IPS DF 6.9 (cell line): ENCODE measurements around the gene INPP5F.

Experiments used
- DNase-seq: peaks from one replicate; pipeline ENCODE4 v3.0.0-alpha.2; 2013; ENCODE audit warnings: low read depth, low spot score
- H3K27ac ChIP-seq: one replicate; pipeline ENCODE4 v1.5.1; 2013; ENCODE audit warnings: low read length, control low read depth
- H3K27me3 ChIP-seq: 2 replicates; pipeline ENCODE4 v1.6.1; 2013; ENCODE audit warnings: mild to moderate bottlenecking, low read length; ENCODE audit not compliant: control insufficient read depth, insufficient read depth
- H3K36me3 ChIP-seq: 2 replicates; pipeline ENCODE4 v1.6.1; 2013; ENCODE audit warnings: low read length; ENCODE audit not compliant: control insufficient read depth, insufficient read depth
- H3K4me1 ChIP-seq: 2 replicates; pipeline ENCODE4 v1.6.1; 2013; ENCODE audit warnings: low read length; ENCODE audit not compliant: control insufficient read depth, insufficient read depth
- H3K4me3 ChIP-seq: 2 replicates; pipeline ENCODE4 v1.5.1; 2013; ENCODE audit warnings: mild to moderate bottlenecking, low read length
- H3K9me3 ChIP-seq: 2 replicates; pipeline ENCODE4 v1.6.1; 2013; ENCODE audit warnings: low read length, inconsistent platforms; ENCODE audit not compliant: control insufficient read depth, insufficient read depth
- WGBS: extraction: QIAGEN DNeasy Blood & Tissue Kit; methylation state at CpG from one replicate; pipeline ENCODE4 v1.1.7; 2013; ENCODE audit warnings: mixed read lengths, missing lambda C conversion rate; ENCODE audit not compliant: insufficient read length, insufficient coverage; 5-methylcytosine and 5-hydroxymethylcytosine counted together

The INPP5F gene

DNA sequence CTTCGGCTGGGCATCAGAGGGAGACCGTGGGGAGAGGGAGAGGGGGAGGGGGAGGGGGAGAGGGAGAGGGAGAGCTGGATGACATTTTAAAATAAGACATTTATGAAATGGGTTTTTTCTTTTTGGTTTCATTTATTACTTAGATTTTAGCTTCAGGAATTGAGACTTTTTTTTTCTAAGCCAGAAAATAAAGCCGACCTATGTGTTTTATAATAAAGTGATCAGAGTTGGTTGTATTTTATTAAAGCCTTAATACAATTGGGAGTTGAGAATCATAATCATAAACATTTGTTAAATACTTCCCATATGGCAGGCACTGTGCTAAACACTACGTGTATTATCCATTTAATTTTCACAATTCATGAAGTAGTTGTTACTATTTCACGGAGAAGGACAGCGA, 70.2 kb downstream of the INPP5F start:
- Histone ChIP-seq H3K36me3 (no peaks in the 10 kb centered on the region), H3K4me3 (no peak overlapping the region), H3K4me1 (no peaks in the 10 kb centered on the region), H3K9me3 (no peaks in the 10 kb centered on the region), H3K27me3 (no peaks in the 10 kb centered on the region), H3K27ac (no peak overlapping the region)
- DNase-seq, result no peak
- WGBS, result no CpG with 5 or more reads among the region's 6 CpGs

DNA sequence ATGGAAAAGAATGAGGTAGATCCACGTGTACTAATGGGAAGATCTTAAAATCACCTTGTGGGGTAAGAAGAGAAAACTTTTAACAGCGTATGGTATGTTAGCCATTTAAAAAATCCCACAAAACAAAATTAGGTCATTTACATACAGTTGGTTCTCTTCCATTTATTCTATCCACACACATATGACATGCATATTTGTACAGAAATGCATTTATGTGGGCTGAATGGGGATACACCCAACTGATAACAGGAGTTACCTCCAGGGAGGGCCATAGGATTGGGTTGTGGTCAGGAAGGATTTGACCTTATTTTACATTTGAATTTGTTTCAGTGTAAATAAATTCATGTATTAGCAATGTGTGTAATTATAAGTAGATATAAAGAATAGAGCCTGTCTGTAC, 75.3 kb downstream of the INPP5F start:
- Histone ChIP-seq H3K9me3 (no peaks in the 10 kb centered on the region), H3K4me1 (no peaks in the 10 kb centered on the region), H3K36me3 (no peaks in the 10 kb centered on the region), H3K27ac (no peak overlapping the region), H3K4me3 (no peak overlapping the region), H3K27me3 (no peaks in the 10 kb centered on the region)
- WGBS, result no CpG with 5 or more reads among the region's 2 CpGs
- DNase-seq, result no peak

DNA sequence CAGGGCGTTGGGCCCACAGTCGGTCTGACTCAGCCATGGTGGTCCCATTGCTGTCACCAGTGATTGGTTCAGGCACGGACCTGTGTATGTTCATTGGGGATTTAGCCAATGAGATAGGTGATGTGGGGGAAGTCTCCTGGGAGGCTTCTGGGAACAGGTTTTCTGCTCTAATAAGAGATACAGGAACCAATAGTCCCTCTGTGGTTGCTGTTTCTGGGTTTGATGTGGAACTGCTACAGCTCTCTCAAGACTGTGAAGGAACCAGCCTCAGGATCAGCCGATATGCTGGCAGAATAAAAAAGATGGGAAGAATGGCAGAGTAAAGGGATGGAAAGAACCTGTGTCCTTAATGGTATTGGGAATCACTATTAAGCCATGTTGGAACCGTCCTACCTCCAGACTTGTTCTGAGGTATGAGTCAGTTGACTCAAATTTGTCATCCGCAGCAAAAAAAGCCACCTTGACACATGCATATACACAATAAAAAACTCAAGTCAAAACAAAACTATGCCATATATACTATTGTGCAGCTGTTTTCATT, 76.2 kb downstream of the INPP5F start:
- Histone ChIP-seq H3K4me1 (no peaks in the 10 kb centered on the region), H3K27me3 (no peaks in the 10 kb centered on the region), H3K9me3 (no peaks in the 10 kb centered on the region), H3K4me3 (no peak overlapping the region), H3K36me3 (no peaks in the 10 kb centered on the region), H3K27ac (no peak overlapping the region)
- no CpG with 5 or more reads among the region's 6 CpGs for WGBS
- no peak for DNase-seq

DNA sequence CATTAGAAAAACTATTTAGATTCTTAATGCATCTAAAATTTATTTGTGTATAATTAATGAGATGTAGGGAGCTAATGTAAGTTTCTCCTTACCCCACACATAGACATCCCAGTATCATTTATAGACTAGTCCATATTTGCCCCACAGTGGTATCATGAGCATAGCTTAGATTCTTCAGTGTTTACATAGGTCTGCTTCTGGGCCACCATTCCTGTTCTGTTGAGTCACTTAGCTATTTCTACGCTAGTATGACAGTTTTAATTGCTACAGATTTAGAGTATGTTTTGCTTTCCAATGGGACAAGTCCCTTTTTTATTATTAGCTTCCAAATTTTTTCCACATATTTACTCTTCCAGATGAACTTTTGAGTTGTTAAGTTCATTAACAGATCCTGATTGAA, 77.4 kb downstream of the INPP5F start:
- Histone ChIP-seq H3K4me3 (no peak overlapping the region), H3K27me3 (no peaks in the 10 kb centered on the region), H3K9me3 (no peaks in the 10 kb centered on the region), H3K36me3 (no peaks in the 10 kb centered on the region), H3K4me1 (no peaks in the 10 kb centered on the region), H3K27ac (no peak overlapping the region)
- no peak for DNase-seq
- no CpG with 5 or more reads among the region's 1 CpG for WGBS

DNA sequence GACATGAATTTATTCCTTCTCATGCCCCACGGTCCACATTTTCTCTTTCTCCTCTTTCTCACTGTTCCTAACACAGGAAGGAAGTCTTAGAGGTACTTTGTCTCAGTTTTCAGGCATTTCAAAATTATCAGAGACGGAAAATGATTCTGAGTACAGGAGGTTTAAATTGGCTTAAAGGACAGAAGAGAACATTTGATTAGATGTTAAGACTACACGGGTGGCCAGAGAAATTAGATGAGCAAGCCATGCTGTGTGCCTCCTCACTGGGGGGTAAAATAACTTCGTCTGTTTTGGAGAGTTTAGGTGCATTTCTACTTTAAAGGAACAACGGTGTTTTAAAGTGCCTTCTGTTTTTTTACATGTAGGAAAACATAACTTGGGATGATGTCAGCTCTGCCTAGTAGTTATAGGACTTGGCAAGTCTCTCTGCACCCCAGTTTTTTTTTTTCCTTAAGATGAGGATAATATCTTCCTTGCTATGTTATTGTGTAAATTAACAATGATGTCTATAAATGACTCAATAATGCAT, 79.9 kb downstream of the INPP5F start:
- WGBS, result no CpG with 5 or more reads among the region's 5 CpGs
- no peak for DNase-seq

DNA sequence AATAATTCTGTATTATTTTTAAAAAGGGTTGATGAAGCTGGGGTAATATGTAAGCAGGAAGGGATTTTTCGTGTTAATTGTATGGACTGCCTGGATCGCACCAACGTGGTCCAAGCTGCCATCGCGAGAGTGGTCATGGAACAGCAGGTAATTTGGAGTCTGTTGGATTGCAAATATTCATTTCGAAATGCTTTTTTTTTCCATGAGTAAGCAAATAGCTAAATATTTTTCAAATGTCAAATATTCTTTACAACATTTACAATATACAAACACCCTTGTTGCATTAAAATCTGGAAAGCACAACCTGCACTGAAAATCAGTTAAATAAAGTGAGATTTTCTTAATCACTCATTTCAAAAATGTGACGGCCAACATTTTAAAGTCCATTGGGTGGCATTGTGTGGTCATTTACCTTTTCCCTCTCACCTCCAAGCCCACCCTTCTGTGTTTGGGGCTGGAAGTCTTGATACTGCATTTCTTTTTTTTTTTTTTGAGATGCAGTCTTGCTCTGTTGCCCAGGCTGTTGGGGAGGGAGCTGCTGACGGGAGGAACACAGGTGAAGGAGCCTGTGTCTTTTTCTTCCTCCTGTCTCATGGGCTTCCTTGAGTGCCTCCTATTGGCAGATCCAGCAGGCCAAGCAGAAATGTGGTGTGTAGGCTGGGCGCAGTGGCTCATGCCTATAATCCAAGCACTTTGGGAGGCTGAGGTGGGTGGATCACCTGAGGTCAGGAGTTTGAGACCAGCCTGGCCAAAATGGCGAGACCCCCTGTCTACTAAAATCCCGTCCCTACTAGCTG, 80.7 kb downstream of the INPP5F start:
- Histone ChIP-seq H3K9me3 (no peaks in the 10 kb centered on the region), H3K4me1 (no peaks in the 10 kb centered on the region), H3K4me3 (no peak overlapping the region), H3K27me3 (no peaks in the 10 kb centered on the region), H3K27ac (no peak overlapping the region), H3K36me3 (no peaks in the 10 kb centered on the region)
- no CpG with 5 or more reads among the region's 11 CpGs for WGBS
- DNase-seq, result no peak

More for the DNA sequence above, 79.9 kb downstream of the INPP5F start:
- H3K9me3 ChIP-seq, result no peaks in the 10 kb centered on the region
- no peak overlapping the region for H3K4me3 ChIP-seq
- no peaks in the 10 kb centered on the region for H3K4me1 ChIP-seq
- no peaks in the 10 kb centered on the region for H3K36me3 ChIP-seq
- H3K27ac ChIP-seq, result no peak overlapping the region
- H3K27me3 ChIP-seq, result no peaks in the 10 kb centered on the region

DNA sequence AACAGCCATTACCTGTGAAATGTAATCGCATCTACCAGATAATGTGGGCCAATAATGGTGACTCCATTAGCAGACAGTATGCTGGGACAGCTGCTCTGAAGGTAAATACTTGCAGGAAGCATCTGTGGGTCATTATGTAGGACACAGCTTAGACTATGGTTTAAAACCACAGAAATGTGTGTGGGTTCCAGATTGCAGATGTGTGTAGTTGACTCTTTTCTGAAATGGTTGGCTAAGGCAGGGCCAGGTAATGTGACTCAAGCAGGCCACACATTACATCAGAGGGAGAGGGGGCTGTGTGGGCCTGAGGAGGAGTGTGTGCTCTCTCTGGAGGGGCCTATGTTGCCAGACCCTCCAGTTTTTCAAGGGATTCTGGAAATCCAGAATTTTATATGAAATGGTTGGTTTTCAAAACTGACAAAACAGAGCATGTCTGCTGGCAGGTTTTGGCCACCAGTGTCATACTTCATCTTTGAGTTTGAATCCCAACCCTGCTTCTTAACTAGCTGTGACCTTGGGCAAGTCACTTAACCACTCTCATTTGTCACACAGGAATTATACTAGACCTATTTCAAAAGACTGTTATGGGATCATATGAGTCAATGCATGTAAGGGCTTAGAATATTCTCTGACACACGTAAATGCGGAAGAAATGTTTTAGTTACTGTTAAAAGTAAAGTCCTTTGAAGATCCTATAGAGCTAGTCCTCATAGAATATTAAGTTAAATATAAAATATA, 82.3 kb downstream of the INPP5F start:
- no CpG with 5 or more reads among the region's 3 CpGs for WGBS
- H3K36me3 ChIP-seq, result no peaks in the 10 kb centered on the region
- no peak for DNase-seq
- no peak overlapping the region for H3K4me3 ChIP-seq
- H3K9me3 ChIP-seq, result no peaks in the 10 kb centered on the region
- no peaks in the 10 kb centered on the region for H3K27me3 ChIP-seq
- H3K4me1 ChIP-seq, result no peaks in the 10 kb centered on the region
- H3K27ac ChIP-seq, result no peak overlapping the region

DNA sequence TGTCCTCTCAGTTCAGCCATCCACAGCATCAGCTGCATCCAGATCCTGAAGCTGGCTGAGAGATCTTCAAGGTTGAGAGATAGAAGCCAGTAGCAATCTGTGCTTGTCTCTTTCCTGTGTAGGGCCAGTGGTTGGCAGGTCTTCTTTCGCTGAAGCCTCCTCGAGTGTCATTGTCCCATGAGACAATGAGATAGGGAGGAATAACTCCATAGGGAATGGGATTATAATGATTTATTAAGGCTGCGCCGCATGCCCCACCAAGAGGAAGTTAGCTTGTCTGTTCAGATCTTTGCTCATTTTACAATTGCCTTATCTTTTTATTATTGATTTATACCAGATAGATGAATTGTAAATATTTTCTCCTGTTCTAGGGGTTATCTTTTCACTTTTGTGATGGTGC, 85.3 kb downstream of the INPP5F start:
- no peaks in the 10 kb centered on the region for H3K27me3 ChIP-seq
- no peak overlapping the region for H3K27ac ChIP-seq
- no peaks in the 10 kb centered on the region for H3K4me1 ChIP-seq
- no peaks in the 10 kb centered on the region for H3K36me3 ChIP-seq
- no CpG with 5 or more reads among the region's 4 CpGs for WGBS
- no peaks in the 10 kb centered on the region for H3K9me3 ChIP-seq
- no peak for DNase-seq
- no peak overlapping the region for H3K4me3 ChIP-seq

DNA sequence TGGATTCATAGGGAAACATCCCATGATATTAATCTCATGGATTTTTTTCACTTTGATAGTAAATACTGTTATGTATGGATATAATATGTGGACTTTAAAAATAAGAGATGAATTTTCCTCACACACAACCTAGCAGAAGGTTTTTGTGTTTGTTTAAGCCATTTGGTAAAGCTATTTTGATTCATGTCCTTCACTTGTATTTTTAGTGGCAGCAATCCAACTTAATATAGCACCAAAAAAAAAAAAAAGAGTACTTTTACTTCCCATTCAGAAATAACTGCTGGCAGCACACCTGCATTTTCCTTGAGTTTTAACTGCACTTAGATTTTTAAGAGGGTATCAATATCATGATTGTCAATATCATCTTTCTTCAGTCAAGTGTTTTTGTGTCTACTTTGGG, 86.8 kb downstream of the INPP5F start:
- no peaks in the 10 kb centered on the region for H3K36me3 ChIP-seq
- H3K4me1 ChIP-seq, result no peaks in the 10 kb centered on the region
- H3K27ac ChIP-seq, result no peak overlapping the region
- no peak overlapping the region for H3K4me3 ChIP-seq
- no peaks in the 10 kb centered on the region for H3K27me3 ChIP-seq
- no peak for DNase-seq
- no peaks in the 10 kb centered on the region for H3K9me3 ChIP-seq

DNA sequence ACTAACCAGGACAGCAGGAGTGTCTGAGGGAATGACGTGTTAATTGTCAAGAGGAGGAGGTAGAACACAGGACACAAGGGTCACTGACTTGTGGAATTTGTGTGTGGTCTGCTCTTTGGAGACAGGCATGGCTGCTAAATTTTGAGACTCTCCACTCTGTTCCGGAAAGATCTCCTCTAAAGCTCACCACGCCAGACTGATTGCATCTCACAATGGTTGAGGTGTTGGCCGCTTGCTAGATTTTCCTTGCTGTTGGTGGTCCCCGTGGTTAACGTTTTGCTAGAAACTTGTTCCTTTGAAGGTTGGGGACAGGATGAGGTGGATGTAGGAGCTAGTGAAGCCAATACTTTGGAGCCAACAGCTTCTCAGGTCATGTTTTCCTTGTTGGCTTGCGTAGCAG, 89.8 kb downstream of the INPP5F start:
- H3K27ac ChIP-seq, result no peak overlapping the region
- DNase-seq, result no peak
- no CpG with 5 or more reads among the region's 7 CpGs for WGBS
- 0 out of 2 replicates have a peak, but pooled peaks cover 2% of the 10 kb centered on the region for H3K4me1 ChIP-seq
- H3K9me3 ChIP-seq, result no peaks in the 10 kb centered on the region
- no peak overlapping the region for H3K4me3 ChIP-seq
- H3K27me3 ChIP-seq, result no peaks in the 10 kb centered on the region
- no peaks in the 10 kb centered on the region for H3K36me3 ChIP-seq
